DMS 273 treated with DMSO at 0.1 percent for 48 hours (cell line): Measurements from ENCODE around the gene CEP104.

Experiments used
- DNase-seq: peaks from one replicate; lab custom pipeline; 2025; lab: John Stamatoyannopoulos, UW

CEP104 gene

DNA sequence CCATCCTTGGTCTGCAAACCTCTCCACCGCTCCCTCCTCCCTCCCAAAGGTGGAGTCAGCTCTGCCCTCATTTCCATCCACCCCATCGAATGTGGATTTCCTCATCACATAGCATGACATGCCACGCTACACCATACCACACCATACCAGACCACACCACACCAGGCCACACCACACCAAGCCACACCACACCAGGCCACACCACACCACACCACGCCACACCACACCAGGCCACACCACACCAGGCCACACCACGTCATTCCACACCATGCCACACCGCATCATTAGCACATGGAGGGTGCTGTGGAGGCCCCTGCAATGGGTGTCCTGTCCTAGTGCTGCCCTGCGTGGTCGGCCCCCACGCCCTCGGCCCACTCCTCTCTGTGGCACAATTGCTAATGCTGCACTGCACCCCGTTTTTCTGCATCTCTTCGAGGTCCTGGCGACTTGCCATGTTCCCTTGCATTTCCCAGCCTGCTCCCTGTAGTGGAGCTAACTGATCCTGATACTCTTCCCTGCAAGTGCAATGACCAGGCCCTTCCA is 11.5 kb upstream of the CEP104 start:
- no peak for DNase-seq

- DNase-seq = no peak
Observed at GRCh38 chr1:3865606-3866160, 8.7 kb upstream of the CEP104 start.

- no peak for DNase-seq
Observed at GRCh38 chr1:3864884-3865283, 7.9 kb upstream of the CEP104 start.

GRCh38 chr1:3863231-3863935 is 6.4 kb upstream of the CEP104 start:
- no peak for DNase-seq

- no peak for DNase-seq
Observed at GRCh38 chr1:3858231-3858981, 1.4 kb upstream of the CEP104 start.

GRCh38 chr1:3857791-3858129 is 749 bp upstream of the CEP104 start:
- DNase-seq = no peak

GRCh38 chr1:3852711-3853485 is 4.1 kb downstream of the CEP104 start:
- no peak for DNase-seq

GRCh38 chr1:3852091-3852490 is 4.9 kb downstream of the CEP104 start:
- no peak for DNase-seq

- no peak for DNase-seq
Observed at GRCh38 chr1:3851292-3851691, 5.7 kb downstream of the CEP104 start.

- no peak for DNase-seq
Observed at GRCh38 chr1:3850857-3851256, 6.2 kb downstream of the CEP104 start.

GRCh38 chr1:3847081-3847480 is 9.9 kb downstream of the CEP104 start:
- DNase-seq = no peak

- no peak for DNase-seq
Observed at GRCh38 chr1:3846541-3846940, 10.5 kb downstream of the CEP104 start.

DNA sequence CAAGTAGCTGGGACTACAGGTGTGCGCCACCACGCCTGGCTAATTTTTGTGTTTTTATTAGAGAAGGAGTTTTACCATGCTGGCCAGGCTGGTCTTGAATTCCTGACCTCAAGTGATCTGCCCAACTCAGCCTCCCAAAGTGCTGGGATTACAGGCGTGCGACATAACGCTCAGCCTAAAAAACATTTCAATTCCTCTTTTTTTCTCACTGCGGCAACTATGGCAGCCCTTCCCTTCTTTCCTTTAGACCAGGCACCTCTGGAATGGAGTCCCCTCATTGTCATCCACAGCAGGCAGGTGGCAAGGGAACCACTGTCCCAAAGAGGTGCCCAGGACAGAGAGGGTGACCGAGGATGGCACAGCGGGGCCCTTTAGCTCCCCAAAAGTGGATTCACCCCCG is 14.1 kb downstream of the CEP104 start:
- DNase-seq = no peak

DNA sequence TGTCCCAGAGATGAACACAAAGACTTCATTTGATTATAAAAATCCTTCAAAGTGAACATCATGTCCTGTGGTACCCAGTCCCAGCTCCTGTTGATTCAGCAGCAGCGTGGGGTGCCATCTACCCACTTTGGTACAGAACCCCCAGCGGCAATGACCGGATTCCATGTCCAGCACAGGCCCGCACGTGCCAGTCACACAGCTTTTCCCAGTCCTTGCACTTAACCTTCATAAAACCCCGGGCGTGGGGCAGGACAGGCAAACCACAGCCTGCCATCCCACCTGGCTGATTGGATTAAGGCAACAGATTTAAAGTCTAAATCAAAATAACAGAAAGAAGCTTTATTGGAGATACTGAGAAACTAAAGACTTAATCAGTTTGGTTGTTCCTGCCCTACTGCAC is 15.5 kb downstream of the CEP104 start:
- no peak for DNase-seq

DNA sequence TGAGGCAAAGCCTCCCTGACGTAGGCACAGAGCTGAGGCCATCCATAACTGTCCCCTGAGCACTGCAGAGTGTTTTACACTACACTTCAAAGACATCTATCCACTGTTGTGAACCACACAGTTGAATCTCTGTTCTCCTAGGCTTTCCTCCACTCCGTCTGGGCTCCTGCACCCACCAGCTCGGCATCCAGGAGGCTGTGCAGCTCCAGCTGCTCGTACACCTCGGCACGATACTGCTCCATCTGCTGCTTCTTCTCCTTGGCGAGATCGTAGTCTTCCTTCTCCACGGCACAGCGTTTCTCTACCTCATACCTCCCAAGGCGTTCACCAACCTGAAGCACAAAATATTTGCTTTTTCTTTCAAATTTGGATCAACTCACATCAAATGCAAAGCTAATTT is 18.2 kb downstream of the CEP104 start:
- DNase-seq = no peak

- no peak for DNase-seq
Observed at GRCh38 chr1:3837685-3838084, 19.3 kb downstream of the CEP104 start.

DNA sequence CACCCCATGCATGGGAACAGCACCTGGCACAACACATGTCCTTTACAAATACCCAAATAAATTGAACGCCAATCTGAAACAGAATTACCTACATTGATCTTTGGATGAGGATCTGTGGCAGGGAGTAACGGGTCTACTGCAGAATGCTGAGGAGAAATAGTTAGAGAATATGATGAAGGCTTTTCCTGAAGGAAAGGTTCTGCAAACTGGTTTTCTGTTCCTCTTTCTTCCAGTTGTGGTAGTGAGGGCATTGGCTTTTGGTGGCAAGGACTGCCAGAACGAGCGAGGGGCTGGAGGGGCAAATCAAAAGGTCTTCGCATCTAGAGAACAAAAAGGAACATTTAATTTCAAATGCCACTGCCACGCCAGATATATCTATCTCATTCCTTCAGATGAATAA is 19.8 kb downstream of the CEP104 start:
- DNase-seq = no peak

DNA sequence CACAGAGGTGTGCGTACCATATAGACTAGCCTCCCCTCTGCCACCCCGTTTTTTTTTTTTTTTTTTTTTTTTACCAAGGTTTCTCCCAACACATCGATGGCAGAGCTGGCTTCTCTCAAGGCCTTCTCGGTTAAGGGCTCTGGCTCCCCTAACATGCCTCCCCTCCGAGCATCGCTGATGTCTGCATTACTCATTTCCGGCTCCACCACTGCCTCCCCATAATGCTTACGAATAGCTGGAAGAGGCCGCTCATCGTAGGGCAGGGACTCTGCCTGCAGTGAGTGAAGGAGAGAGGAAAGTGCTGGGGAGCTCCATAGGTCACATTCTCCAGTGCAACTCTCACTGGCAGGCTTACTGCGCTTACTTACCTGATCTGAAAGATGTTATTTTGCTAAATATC is 20.6 kb downstream of the CEP104 start:
- DNase-seq = no peak

DNA sequence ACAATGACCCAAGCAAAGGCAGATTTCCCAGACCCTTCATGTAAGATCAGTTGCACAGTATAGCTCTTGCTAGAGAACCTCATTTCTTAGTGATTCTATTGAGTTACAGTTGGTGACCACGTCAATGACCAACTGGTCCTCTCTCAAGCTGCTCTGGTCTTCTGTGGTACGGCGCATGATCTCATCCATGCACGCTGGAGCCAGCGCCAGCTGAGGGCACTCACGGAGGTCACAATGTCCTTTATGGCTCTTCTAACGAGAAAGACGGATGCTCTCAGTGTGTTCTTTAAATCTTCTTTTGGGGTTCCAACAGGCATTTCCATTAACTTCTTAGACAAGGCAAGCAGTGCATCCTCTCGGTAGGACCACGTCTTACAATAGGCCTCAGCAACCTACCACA is 22.3 kb downstream of the CEP104 start:
- DNase-seq = no peak

- no peak for DNase-seq
Observed at GRCh38 chr1:3831689-3832088, 25.3 kb downstream of the CEP104 start.

DNA sequence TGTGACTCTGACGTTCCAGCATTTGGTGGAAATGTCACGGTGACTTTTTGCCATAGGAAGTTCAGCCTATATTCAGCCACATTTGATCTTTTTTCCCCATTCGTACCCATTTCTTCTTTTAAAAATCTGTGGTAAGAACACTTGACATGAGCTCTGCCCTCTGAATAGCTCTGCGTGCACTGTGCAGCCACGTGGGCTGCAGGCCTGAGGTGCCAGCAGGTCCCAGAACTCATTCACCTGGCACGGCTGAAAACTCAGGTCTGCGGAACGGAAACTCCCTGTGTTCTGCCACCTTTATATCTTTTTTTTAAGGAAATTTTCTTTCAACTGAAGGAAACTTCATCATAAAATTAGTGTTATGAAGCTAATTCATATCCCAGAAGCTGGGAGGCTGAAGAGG is 28.6 kb downstream of the CEP104 start:
- no peak for DNase-seq

DNA sequence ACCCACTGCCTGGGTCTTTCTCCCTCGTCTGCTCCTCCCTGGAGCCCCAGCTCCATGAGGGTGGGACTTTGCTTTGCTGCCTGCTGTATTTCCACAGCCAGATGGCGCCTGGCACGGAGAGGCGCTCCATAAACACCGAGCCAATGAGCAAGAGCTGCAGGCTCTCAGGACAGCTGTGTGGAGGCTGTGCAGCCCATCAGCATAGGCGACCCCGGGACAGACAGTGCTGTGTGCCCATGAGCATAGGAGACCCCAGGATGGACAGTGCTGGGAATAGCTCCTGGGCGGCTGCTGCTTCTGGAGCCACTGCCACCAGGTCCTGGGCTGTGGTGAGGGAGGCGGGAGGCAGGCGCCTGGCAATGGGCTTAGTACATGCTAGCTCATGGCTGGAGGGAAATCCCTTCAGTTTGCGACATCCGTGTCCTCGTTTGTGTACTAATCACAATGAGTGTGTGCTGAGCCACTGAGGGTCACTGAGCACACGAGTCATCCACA is 29.2 kb downstream of the CEP104 start:
- no peak for DNase-seq
